ENCODE results near the gene CAPZA2.

The CAPZA2 gene

DNA sequence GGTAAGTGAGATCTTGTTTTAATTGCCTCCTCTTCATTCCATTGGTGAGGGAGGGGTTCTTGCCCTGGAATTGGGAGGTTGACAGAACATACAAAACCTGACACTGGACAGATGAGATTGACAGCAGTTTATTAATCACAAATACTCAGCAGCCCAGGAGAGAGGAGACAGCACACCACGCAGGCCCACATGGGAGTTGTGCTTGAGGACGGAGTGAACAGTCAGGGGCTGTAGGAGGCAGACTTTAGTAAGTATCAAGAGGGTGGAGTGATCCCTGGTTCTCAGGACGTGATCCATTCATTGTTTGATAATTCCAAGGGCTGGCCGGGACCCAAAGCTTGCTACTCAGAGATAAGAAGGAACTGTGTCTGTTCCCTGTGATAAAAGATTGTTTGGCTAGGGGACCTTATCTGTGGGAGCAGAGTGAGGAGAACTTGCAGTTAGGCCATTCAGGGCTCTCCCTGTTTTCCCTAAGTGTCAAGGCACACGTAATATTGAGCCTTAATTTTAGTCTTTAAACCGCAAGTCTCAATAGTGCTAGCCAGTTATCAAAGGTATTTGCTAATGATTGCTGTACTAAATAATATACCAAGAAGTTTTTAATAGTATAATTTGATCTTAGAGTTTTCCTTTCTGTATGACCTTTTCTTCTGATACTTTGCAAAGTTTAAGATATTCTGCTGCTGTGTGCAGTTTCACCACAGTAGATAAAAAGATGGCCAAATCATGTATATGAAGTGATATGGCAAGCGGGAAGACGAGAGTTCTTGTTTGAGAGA lies 14.5 kb downstream of the CAPZA2 start:
- DNase-seq (ENCODE audit: insufficient read length, low spot score) (no peak), FAIRE-seq (no peak)
- TF ChIP-seq, protein P1, sequence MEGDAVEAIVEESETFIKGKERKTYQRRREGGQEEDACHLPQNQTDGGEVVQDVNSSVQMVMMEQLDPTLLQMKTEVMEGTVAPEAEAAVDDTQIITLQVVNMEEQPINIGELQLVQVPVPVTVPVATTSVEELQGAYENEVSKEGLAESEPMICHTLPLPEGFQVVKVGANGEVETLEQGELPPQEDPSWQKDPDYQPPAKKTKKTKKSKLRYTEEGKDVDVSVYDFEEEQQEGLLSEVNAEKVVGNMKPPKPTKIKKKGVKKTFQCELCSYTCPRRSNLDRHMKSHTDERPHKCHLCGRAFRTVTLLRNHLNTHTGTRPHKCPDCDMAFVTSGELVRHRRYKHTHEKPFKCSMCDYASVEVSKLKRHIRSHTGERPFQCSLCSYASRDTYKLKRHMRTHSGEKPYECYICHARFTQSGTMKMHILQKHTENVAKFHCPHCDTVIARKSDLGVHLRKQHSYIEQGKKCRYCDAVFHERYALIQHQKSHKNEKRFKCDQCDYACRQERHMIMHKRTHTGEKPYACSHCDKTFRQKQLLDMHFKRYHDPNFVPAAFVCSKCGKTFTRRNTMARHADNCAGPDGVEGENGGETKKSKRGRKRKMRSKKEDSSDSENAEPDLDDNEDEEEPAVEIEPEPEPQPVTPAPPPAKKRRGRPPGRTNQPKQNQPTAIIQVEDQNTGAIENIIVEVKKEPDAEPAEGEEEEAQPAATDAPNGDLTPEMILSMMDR (IDR thresholded peaks at IDR 0.05; ENCODE audit: insufficient read depth, missing control alignments) = peak; percentile 21

DNA sequence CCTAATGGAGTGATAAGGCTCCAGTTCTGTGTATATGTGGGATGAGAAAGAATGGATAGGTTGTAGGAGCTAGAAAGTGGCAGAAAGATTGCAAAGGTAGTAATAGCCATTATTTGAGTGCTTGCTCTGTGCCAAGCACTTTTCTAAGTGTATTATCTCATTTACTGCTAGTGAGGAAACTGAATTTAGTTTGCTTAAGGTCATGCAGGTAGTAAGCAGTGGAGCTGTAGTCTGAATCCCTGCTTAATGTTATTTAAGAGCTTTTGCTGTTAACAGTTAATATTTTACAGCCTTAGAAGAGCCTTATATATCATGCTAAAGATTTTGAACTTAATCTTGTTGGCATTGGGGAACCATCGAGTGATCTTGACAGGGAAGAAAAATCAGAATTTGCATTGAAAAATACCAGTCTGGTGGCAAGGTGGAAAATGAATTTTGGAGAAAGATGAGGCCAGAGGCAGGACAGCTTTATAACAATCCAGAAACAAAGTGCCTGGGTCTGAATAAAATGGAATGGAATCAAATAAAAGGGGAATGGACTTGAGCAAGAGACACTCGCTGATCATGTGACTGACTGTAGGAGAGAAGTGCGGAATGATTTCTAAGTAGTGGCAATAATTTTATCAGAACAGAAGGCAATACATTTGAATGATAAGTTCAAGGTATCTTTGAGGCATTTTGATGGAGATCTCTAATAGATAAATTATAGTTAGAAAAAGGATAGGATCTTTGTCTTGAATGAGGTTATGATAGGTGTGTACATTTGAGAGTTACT lies 15.2 kb downstream of the CAPZA2 start:
- DNase-seq (ENCODE audit: insufficient read length, low spot score) (no peak), FAIRE-seq (no peak)
- TF ChIP-seq, protein P1 (IDR thresholded peaks at IDR 0.05; ENCODE audit: insufficient read depth, missing control alignments) = no peak

DNA sequence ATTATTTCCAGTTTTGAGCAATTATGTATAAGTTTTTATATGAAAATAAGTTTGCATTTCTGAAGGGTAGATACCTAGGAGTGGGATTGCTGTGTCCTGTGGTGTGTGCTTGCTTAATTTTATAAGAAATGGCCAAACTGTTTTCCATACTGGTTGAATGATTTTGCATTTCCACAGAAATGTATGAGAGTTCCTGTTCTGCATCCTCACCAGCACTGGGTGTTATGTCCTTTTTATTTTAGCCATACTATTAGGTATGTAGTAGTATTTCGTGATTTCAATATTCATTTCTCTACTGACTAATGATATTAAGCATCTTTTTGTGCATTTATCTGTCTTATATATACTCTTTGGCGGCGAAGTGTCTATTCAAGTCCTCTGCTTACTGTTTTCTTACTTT lies 22.3 kb downstream of the CAPZA2 start:
- TF ChIP-seq, protein P1 (IDR thresholded peaks at IDR 0.05; ENCODE audit: insufficient read depth, missing control alignments) = no peak
- no peak for DNase-seq (ENCODE audit: insufficient read length, low spot score)
- no peak for FAIRE-seq

DNA sequence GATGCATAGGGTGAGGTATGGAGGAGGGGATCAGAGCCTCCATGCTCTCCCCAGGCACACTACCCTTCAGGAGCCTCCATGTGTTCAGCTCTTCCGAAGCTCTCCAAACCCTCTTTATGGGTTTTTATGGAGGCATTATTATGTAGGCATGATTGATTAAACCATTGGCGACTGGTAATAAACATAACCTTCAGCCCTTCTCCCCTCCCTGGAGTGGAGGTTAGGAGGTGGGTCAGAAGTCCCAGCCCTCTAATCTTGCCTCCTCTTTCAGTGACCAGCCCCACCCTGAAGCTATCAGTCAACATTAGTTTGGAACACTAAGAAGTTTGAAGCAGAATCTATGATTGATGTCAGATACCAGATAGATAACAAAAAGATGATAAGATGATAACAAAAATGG lies 23.3 kb downstream of the CAPZA2 start:
- TF ChIP-seq, protein P1 (IDR thresholded peaks at IDR 0.05; ENCODE audit: insufficient read depth, missing control alignments) = no peak
- no peak for FAIRE-seq
- no peak for DNase-seq (ENCODE audit: insufficient read length, low spot score)

DNA sequence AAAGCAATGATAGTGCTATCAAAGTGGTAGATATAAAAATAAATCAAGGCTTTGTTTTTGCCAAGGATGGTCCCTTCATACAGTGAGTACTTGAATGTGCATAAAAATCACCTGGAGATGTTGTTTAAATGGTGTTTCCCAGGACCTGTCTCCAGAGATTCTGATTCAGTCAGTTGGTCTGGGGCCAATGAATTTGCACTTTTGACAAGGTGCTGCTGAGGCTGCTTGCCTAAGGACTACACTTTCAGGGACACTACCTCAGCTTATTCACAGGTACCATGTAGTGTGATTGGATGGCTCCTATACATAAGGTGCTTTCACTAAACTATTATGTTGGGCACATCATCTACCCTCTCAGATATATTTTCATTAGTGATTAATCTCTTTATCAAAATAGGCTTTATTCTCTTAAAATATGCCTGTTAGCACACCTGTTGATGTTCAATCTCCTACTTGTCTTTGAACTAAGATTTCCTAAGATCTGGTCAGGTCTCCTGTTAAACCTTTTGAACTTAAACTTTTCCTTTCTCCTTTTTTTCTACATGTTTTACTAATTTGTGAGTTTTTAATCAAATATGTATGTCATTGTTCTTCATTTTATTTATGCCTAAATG lies 24.3 kb downstream of the CAPZA2 start:
- TF ChIP-seq, protein P1 (IDR thresholded peaks at IDR 0.05; ENCODE audit: insufficient read depth, missing control alignments) = no peak
- FAIRE-seq (no peak), DNase-seq (ENCODE audit: insufficient read length, low spot score) (no peak)

DNA sequence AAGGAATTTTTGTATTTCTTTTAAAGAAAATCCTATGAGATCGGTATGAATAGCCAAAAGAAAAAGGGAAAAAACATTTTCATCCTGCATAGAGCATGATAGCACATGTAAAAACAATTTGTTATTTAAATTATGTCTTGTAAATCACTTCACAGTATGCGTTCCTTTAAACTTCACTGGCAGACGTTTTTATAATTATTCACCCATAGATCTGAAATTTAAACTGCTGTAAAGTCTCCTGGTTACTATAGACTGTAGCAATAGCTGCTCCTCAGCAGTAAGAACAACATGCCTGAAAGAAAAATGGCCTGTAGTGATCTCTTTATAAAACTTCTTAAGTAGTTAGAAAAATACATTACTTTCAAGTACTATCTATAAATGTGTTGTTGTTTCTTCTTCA lies 26.5 kb downstream of the CAPZA2 start:
- FAIRE-seq (no peak), DNase-seq (ENCODE audit: insufficient read length, low spot score) (no peak)
- TF ChIP-seq, protein P1 (IDR thresholded peaks at IDR 0.05; ENCODE audit: insufficient read depth, missing control alignments) = no peak

All from D721Med (cell line).